ENCODE data around the gene MIA3.

- TF ChIP-seq EP300 (IDR thresholded peaks at IDR 0.05; ENCODE audit: borderline replicate concordance in 1 of 2, low read depth in 1 of 2, low read length in 1 of 2) (no peak), TAF1 (IDR thresholded peaks at IDR 0.05; ENCODE audit: borderline replicate concordance, low read depth, low read length) (no peak), CTCF (IDR thresholded peaks at IDR 0.05) (no peak)
Measured at GRCh38 chr1:222680080-222680479, 62.2 kb downstream of the MIA3 start.
